Cardiac muscle cell (in vitro differentiated cells and primary cell): ENCODE measurements around the gene IFITM10. TPM values are rescaled to one million over a fixed set of nuclear protein-coding genes. Genes with fewer than 3 reads are reported as not detected.
A peak's percentile ranks its signal among the peaks of the same experiment; 100 is the strongest.

Experiments used
- DNase-seq, 2 donors: peaks; one replicate each; pipeline versions ENCODE4 v3.0.0 to v3.0.0-alpha.2; 2010 to 2017; ENCODE audit warnings: low read depth in 1 of 2, low spot score in 1 of 2
- H3K27ac ChIP-seq: fragments of 200-600 bp; sonication (generic); 2 replicates; pipeline ENCODE4 v1.5.1; 2016
- H3K27me3 ChIP-seq: fragments of 200-600 bp; sonication (generic); 2 replicates; pipeline ENCODE4 v1.6.0; 2016; ENCODE audit warnings: control low read depth
- H3K36me3 ChIP-seq: fragments of 200-600 bp; sonication (generic); 2 replicates; pipeline ENCODE4 v1.5.1; 2016; ENCODE audit warnings: control low read depth
- H3K4me1 ChIP-seq: fragments of 200-600 bp; sonication (generic); 2 replicates; pipeline ENCODE4 v1.8.1; 2017; ENCODE audit warnings: low read depth, mild to moderate bottlenecking, mixed run types
- H3K4me3 ChIP-seq: fragments of 200-600 bp; sonication (generic); 2 replicates; pipeline ENCODE4 v1.5.1; 2016; ENCODE audit warnings: mild to moderate bottlenecking
- H3K9me3 ChIP-seq: fragments of 200-600 bp; sonication (generic); 2 replicates; pipeline ENCODE4 v1.5.1; 2017; ENCODE audit warnings: low read depth, mild to moderate bottlenecking, control low read depth
- polyA plus RNA-seq: library from polyadenylated mRNA; unstranded; fragments of >200 nt; fragmentation: Nextera tagmentation; extraction: Ambion mirVana; gene quantifications from 2 replicates; pipeline ENCODE4 v1.2.1, GENCODE V29; 2016
- total RNA-seq: library from RNA; depleted of rRNA; stranded (reverse); fragments of >200 nt; gene quantifications from 2 replicates; pipeline ENCODE4 v1.2.3, GENCODE V29; 2016
- TF ChIP-seq, protein P1 (sequence below): IDR thresholded peaks from 2 replicates; pipeline ENCODE4 v1.5.1; 2012; ENCODE audit warnings: low read depth, mild to moderate bottlenecking, low read length

Gene IFITM10
- total and polyA plus RNA-seq, 2 experiments from 2014 or later, result 1.9 TPM; not detected in 1

DNA sequence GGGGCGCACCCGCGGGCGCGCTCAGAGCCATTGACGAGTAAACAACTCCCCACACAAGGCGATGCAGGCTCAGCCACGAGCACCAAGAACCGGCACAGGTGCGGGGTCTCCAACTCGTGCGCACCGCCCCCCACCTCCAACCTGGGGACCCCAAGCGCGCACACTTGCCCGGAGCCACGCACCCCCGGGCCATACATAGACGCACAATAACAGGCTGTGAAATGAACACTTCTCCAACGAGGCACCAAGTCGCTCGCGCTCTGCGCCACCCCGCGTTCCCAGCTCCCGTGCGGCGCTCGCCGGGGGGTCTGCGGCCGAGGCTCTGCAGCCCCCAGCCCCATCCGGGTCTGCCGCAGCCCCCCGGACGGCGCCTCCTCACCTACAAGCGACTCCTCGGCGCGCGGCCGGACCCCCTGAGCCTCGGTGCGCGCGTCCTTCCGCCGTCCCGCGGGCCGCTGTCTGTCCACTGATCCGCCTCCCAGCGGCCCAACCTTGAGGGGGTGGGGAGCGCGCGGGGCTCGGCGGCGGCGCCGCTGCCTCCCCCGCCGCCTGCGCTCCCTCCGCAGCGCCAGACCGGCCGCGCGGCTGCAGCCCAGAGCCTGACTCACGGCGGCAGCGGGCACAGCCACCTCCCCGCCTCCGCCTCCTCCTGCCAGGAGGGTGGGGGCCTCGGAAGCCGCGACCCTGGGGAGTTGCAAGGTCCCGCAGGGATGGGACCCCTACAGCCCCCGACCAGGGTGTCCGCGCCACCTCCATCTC, 1.6 kb downstream of the IFITM10 start:
- Histone ChIP-seq H3K9me3 (no peaks in the 10 kb centered on the region), H3K4me3 (peak overlapping the region; percentile 35), H3K27me3 (peaks cover 44% of the 10 kb centered on the region), H3K36me3 (peaks cover 5% of the 10 kb centered on the region), H3K4me1 (peaks cover 5% of the 10 kb centered on the region), H3K27ac (no peak overlapping the region)
- TF ChIP-seq, protein P1, sequence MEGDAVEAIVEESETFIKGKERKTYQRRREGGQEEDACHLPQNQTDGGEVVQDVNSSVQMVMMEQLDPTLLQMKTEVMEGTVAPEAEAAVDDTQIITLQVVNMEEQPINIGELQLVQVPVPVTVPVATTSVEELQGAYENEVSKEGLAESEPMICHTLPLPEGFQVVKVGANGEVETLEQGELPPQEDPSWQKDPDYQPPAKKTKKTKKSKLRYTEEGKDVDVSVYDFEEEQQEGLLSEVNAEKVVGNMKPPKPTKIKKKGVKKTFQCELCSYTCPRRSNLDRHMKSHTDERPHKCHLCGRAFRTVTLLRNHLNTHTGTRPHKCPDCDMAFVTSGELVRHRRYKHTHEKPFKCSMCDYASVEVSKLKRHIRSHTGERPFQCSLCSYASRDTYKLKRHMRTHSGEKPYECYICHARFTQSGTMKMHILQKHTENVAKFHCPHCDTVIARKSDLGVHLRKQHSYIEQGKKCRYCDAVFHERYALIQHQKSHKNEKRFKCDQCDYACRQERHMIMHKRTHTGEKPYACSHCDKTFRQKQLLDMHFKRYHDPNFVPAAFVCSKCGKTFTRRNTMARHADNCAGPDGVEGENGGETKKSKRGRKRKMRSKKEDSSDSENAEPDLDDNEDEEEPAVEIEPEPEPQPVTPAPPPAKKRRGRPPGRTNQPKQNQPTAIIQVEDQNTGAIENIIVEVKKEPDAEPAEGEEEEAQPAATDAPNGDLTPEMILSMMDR, result no peak
- peak; percentile 24 to 50 for DNase-seq

DNA sequence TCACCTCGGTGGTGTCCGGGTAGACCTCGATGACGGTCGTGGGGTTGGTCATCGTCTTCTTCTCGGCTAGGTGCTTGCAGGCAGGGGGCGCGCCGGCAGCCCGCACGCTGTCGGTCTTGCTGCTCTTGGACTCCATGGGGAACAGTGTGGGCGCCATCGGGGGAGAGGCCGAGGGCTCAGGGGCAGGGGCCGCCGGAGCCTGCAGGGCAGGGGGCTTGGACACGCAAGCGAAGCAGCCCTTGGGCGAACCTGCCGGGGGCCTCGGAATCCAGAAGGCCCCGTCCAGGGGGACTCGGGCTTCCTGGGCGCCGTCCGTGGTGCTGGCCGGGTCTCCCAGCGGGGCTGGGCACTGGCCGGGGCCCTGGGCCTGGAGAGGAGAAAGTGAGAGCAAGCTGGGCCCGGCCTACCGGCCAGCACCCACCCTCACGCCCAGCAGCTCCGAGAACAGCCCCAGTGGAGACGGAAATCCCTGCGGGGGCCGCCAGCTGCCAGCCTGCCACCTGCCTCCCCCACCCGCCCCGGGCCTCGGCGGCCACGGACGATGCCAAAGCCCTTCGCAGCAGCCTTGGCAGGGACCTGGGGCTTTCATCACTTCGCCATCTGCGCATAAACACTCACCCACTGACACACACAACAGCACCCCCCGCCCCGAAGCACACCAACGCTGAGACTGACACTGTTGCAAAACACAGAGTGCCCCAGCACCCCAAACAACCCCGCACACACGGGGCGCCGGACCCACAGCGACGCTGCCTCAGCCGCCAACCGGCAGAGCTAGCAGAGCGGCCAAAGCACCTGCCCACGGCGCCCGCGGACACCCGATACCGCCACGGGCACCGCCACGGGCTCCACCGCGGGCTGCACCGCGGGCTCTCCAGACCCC, 2.4 kb downstream of the IFITM10 start:
- H3K4me1 ChIP-seq, result peaks cover 5% of the 10 kb centered on the region
- H3K27me3 ChIP-seq, result peaks cover 44% of the 10 kb centered on the region

DNA sequence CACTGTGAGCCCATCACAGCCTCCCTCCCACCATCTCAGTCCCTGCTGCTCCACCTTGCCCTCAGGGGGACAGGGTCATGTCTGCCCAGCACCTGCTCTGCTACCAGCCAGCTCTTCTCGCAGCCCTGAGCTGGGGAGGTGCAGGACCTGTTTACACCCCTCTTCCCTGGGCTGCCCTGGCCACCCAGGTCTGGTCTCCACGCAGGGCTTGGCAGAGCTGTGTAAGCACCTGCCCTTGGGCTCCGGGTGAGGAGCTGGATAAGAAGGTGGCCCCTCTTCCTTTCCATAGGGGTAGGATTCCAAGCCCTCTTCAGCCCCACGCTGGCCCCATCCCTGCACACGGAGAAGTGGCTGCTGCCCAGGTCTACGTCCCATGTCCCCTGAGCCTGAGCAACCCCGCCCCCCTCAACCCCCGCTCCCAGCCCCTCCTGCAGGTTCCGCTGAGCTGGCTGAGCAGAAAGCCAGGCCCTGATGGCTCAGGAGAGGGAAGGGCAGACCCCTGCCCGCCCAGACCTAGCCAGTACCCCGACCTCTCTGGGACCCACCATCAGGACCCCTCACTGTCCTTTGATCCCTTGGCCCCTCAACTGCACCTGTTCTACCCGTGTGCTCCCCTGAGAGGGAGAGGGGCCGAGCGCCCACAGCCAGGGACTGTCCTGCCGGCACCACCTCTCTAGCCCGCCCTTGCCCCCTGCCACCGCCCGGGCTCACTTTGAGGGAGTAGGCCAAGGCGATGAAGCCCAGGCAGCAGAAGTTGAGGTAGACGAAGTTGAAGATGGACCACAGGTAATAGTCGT, 3.2 kb downstream of the IFITM10 start:
- H3K36me3 ChIP-seq, result no peaks in the 10 kb centered on the region
- H3K4me1 ChIP-seq, result peaks cover 5% of the 10 kb centered on the region
- H3K27ac ChIP-seq, result no peak overlapping the region
- TF ChIP-seq, protein P1, result no peak
- H3K27me3 ChIP-seq, result peaks cover 44% of the 10 kb centered on the region
- H3K4me3 ChIP-seq, result no peak overlapping the region
- DNase-seq, result no peak
- no peaks in the 10 kb centered on the region for H3K9me3 ChIP-seq

More for the DNA sequence above, 2.4 kb downstream of the IFITM10 start:
- no peak overlapping the region for H3K27ac ChIP-seq
- no peaks in the 10 kb centered on the region for H3K9me3 ChIP-seq
- DNase-seq, result no peak
- H3K4me3 ChIP-seq, result peak overlapping the region; percentile 35
- TF ChIP-seq, protein P1, result no peak
- H3K36me3 ChIP-seq, result peaks cover 3% of the 10 kb centered on the region

DNA sequence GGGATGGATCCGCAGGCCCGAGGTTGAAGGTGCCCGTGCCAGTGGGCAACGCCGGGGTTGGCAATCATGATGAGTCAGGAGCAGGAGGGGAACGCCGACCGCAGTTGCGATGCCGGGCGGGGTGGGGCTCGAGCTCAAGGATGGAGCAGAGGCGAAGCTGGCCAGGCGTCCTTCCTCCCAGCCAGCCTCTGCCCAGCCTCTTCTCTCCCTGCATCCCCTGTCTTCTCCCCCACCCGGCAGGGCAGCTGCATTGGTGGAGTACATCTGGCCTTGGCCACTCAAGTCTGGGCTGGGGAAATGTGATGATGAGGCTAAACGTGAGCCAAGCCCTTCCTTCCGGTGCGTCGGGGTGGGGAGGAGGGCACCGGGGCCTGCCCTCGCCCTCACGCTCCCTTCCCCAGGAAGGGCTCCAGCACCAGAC, 3.9 kb downstream of the IFITM10 start:
- peaks cover 5% of the 10 kb centered on the region for H3K4me1 ChIP-seq
- DNase-seq, result no peak
- no peak overlapping the region for H3K27ac ChIP-seq
- H3K36me3 ChIP-seq, result no peaks in the 10 kb centered on the region
- no peak overlapping the region for H3K4me3 ChIP-seq
- H3K9me3 ChIP-seq, result no peaks in the 10 kb centered on the region
- peaks cover 49% of the 10 kb centered on the region for H3K27me3 ChIP-seq
- TF ChIP-seq, protein P1, result no peak

DNA sequence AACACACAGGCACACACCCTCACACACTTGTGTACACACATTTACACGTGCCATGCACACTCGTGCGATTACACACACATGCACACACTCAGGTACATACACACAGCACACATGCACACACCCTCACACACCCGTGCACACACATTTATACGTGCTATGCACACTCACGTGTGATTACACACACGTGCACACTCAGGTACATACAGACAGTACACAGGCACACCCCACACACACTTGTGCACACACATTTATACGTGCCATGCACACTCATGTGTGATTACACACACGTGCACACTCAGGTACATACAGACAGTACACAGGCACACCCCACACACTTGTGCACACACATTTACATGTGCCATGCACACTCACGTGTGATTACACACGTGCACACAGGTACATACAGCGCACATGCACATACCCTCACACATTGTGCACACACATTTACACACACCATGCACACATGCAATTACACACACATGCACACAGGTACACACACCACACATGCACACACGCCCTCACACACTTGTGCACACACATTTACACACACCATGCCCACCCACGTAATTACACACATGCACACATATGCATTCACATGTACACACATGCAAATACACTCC, 4.6 kb downstream of the IFITM10 start:
- DNase-seq, result no peak
- H3K27me3 ChIP-seq, result peaks cover 54% of the 10 kb centered on the region

More for the DNA sequence above, 4.6 kb downstream of the IFITM10 start:
- H3K4me3 ChIP-seq, result no peak overlapping the region
- peaks cover 5% of the 10 kb centered on the region for H3K4me1 ChIP-seq
- H3K27ac ChIP-seq, result no peak overlapping the region
- TF ChIP-seq, protein P1, result no peak
- no peaks in the 10 kb centered on the region for H3K9me3 ChIP-seq
- H3K36me3 ChIP-seq, result no peaks in the 10 kb centered on the region
